Measurements from ENCODE around the gene GRB10. TPM values are rescaled to one million over a fixed set of nuclear protein-coding genes. Genes with fewer than 3 reads are reported as not detected.

GRB10 gene
- total RNA-seq, 1 donor from 2014 or later = 33.9 TPM

DNA sequence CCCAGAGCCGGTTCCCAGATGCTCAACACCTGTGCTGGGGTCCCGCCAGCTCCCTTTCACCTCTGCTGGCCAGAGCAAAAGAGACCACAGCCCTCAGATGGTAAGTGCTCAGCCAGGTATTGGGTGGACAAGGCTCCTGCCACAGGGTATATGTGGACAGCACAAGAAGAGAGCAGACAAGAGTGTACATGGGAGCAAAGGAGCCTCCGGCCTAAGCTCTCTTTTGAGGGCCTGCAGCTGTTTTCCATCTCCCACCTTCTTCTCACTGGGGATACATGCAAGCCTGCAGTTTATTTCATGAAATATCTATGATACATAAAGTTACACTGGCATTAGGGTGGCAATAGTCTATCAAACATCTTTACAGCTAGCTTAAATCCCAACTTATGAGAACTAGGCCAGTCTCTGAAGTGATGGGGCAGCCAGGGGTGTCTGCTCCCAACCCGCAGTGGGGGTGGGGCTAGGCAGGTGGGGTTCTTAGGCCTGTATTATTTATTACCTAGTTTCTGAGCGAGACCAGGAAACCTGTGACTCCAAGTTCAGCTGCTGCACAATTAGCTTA, 167.1 kb downstream of the GRB10 start:
- Histone ChIP-seq H3K9ac (no peak overlapping the region), H3K79me2 (ENCODE audit: low read depth) (no peaks in the 10 kb centered on the region), H3F3A (ENCODE audit: low read depth) (no peaks in the 10 kb centered on the region), H3K27ac (no peak overlapping the region), H3K4me3 (no peak overlapping the region), H3K4me1 (no peaks in the 10 kb centered on the region), H4K20me1 (ENCODE audit: low read depth) (no peaks in the 10 kb centered on the region), H3K36me3 (no peaks in the 10 kb centered on the region), H3K9me3 (ENCODE audit: low read depth) (no peaks in the 10 kb centered on the region), H2AFZ (replicated peaks) (no peak overlapping the region), H3K27me3 (no peaks in the 10 kb centered on the region), H3K4me2 (no peak overlapping the region)
- peak overlapping the region; percentile 78 for H3K27ac Mint-ChIP-seq
- no peak for DNase-seq (ENCODE audit: low spot score)
- no peak for TF ChIP-seq EZH2phosphoT487 (IDR thresholded peaks at IDR 0.05)
- TF ChIP-seq EZH2 (IDR thresholded peaks at IDR 0.05) = no peak
- TF ChIP-seq, protein P1, sequence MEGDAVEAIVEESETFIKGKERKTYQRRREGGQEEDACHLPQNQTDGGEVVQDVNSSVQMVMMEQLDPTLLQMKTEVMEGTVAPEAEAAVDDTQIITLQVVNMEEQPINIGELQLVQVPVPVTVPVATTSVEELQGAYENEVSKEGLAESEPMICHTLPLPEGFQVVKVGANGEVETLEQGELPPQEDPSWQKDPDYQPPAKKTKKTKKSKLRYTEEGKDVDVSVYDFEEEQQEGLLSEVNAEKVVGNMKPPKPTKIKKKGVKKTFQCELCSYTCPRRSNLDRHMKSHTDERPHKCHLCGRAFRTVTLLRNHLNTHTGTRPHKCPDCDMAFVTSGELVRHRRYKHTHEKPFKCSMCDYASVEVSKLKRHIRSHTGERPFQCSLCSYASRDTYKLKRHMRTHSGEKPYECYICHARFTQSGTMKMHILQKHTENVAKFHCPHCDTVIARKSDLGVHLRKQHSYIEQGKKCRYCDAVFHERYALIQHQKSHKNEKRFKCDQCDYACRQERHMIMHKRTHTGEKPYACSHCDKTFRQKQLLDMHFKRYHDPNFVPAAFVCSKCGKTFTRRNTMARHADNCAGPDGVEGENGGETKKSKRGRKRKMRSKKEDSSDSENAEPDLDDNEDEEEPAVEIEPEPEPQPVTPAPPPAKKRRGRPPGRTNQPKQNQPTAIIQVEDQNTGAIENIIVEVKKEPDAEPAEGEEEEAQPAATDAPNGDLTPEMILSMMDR (IDR thresholded peaks at IDR 0.05) = no peak
- no peaks in the 10 kb centered on the region for H3K9me3 Mint-ChIP-seq
- peaks cover 17% of the 10 kb centered on the region for H3K36me3 Mint-ChIP-seq
- H3K27me3 Mint-ChIP-seq (ENCODE audit: insufficient read depth, low read depth) = no peaks in the 10 kb centered on the region
- H3K4me1 Mint-ChIP-seq = no peaks in the 10 kb centered on the region
- H3K4me3 Mint-ChIP-seq = no peak overlapping the region

DNA sequence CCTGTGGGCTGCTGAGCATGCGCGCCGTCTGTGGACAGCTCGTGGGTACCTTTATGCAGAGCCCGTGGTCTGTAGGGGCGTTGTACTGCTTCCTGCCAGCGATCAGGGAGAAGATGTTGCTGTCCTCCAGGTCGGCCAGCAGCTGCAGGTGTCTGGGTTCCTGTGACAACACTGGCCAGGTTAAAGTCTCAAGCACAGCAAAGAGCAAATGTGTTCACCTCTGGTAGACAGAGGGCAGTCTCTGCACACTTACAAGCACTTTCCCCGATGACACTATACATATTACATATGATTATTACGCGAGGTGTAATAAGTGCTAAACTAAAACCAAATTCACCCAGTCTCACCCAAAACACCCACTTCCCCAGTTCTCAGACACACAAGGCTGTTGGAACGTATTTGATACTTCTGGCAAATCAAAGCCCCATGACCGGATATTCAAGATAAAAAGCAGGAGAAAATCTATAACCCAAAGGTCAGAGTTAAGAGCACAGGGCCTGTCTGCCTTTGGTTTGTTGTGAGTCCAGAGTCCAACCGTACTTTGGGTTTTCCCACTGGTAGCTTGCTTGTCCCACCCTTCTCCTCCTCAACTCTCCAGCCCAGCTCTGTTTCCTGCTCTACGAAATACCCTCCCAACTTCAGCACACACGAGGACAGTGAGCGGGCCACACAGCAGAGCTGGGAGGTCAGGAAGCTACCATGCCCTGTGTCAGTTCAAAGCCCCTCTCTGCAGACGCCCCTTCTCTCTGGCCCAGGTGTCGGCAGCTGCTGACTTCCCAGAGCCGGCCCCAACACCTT, 167.8 kb downstream of the GRB10 start:
- no peak overlapping the region for H3K27ac Mint-ChIP-seq
- H3K27me3 ChIP-seq = no peaks in the 10 kb centered on the region

DNA sequence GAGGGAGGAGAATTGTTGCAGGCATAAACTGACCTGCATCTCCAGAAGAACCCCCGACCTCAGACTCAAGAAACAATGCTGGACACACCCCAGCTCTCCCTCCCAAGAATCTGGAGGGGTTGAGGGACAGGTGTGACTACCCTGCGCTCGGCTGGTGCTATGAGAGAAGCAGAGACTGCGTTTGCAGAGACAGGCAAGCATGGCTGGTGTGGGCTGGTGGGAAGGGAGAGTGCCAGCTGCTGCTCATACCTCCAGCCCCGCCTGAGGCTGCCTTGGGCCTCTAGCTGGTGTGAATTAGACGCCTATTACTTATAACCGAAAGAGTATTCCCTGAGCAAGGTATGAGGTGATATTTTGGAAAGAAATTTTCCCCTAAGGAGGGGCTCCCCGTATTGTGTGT, 169.2 kb downstream of the GRB10 start:
- H3K9ac ChIP-seq = no peak overlapping the region
- no peak overlapping the region for H3K4me2 ChIP-seq
- no peak overlapping the region for H2AFZ ChIP-seq (replicated peaks)
- TF ChIP-seq EZH2 (IDR thresholded peaks at IDR 0.05) = no peak
- no peak for TF ChIP-seq EZH2phosphoT487 (IDR thresholded peaks at IDR 0.05)
- TF ChIP-seq, protein P1 (IDR thresholded peaks at IDR 0.05) = no peak
- H3F3A ChIP-seq (ENCODE audit: low read depth) = no peaks in the 10 kb centered on the region
- H3K27ac Mint-ChIP-seq = no peak overlapping the region
- H3K36me3 ChIP-seq = no peaks in the 10 kb centered on the region
- H3K27me3 ChIP-seq = no peaks in the 10 kb centered on the region
- H3K79me2 ChIP-seq (ENCODE audit: low read depth) = no peaks in the 10 kb centered on the region
- no peak overlapping the region for H3K4me3 ChIP-seq
- H3K4me3 Mint-ChIP-seq = no peak overlapping the region
- no peaks in the 10 kb centered on the region for H4K20me1 ChIP-seq (ENCODE audit: low read depth)
- no peak for DNase-seq (ENCODE audit: low spot score)
- H3K36me3 Mint-ChIP-seq = peaks cover 18% of the 10 kb centered on the region
- no peaks in the 10 kb centered on the region for H3K9me3 ChIP-seq (ENCODE audit: low read depth)
- no peaks in the 10 kb centered on the region for H3K4me1 Mint-ChIP-seq
- no peaks in the 10 kb centered on the region for H3K4me1 ChIP-seq
- no peaks in the 10 kb centered on the region for H3K9me3 Mint-ChIP-seq
- no peak overlapping the region for H3K27ac ChIP-seq
- H3K27me3 Mint-ChIP-seq (ENCODE audit: insufficient read depth, low read depth) = no peaks in the 10 kb centered on the region

More for the DNA sequence above, 167.8 kb downstream of the GRB10 start:
- no peak for DNase-seq (ENCODE audit: low spot score)
- Mint-ChIP-seq H3K4me1 (no peaks in the 10 kb centered on the region), H3K4me3 (no peak overlapping the region), H3K27me3 (ENCODE audit: insufficient read depth, low read depth) (no peaks in the 10 kb centered on the region), H3K36me3 (peaks cover 18% of the 10 kb centered on the region), H3K9me3 (no peaks in the 10 kb centered on the region)
- Histone ChIP-seq H3K4me1 (no peaks in the 10 kb centered on the region), H3F3A (ENCODE audit: low read depth) (no peaks in the 10 kb centered on the region), H3K9ac (no peak overlapping the region), H3K4me2 (no peak overlapping the region), H4K20me1 (ENCODE audit: low read depth) (no peaks in the 10 kb centered on the region), H3K27ac (no peak overlapping the region), H3K9me3 (ENCODE audit: low read depth) (no peaks in the 10 kb centered on the region), H2AFZ (replicated peaks) (no peak overlapping the region), H3K4me3 (no peak overlapping the region), H3K36me3 (no peaks in the 10 kb centered on the region), H3K79me2 (ENCODE audit: low read depth) (no peaks in the 10 kb centered on the region)
- TF ChIP-seq, protein P1 (IDR thresholded peaks at IDR 0.05) = peak; percentile 20
- TF ChIP-seq EZH2 (IDR thresholded peaks at IDR 0.05) = no peak

All from neural progenitor cell (in vitro differentiated cells).